ENCODE data around the gene CNTN5. TPM values are rescaled to one million over a fixed set of nuclear protein-coding genes. Genes with fewer than 3 reads are reported as not detected.
"Not testable (repeated sequence)": the region's sequence is repeated elsewhere in the genome, so short reads cannot be mapped to it uniquely, and the experiment has no call there.

CNTN5 gene
- total RNA-seq, 1 experiment from 2014 or later: not detected

DNA sequence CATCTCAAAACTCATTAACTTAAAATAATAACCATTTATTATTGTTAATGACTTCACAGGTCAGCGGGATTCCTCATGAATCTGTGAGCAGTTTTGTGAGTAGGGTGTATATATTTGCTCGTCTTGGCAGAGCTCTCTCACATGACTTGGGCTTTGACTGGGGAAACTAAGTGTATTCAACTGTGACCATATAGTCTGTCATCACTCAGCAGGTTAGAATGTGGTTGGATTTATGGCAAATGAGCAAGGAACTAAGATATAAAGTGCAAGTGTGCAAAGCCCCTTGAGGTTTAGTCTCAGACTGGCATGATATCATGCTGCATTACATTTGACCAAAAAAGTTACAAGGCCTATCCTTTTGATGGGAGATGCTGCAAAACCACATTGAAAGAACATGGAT, 254.8 kb downstream of the CNTN5 start:
- DNase-seq (ENCODE audit: low spot score): no peak

DNA sequence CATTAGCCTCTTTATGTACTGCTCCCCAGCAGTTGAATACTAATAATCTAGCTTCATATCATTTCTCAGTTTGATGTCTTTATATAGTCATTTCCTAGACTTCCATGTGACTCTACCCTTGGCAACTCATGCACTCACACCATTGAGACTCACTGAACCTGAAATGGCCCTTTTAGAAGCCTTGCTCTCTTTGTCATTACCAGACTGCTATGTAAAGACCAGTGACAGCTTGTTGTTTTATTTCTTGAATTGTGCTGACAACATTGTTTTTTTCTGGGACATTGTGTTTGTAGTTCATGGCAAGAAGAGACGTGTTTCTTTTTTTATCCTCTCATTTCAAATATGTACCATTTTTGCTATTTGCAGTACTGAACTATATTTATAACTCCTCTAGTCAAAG, 256.5 kb downstream of the CNTN5 start:
- no peak for DNase-seq (ENCODE audit: low spot score)

DNA sequence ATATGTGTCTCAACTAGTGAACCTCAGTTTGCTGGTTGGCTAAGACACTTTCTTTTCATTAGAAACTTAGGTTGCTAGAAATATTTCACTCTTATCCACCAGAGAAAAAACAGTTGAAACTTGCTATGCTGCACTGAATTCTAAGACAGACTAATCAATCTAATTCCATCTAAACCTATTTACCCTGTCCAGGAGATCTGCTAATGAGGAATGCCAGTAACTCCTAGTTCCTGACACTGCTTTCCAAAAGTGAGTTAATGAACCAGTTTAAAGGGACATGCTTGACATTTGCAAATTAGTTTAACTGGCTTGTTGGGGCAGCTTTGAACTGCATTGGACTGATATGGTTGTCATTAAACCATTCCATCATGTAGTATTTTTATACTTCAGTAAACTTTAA, 258.5 kb downstream of the CNTN5 start:
- no peak for DNase-seq (ENCODE audit: low spot score)

DNA sequence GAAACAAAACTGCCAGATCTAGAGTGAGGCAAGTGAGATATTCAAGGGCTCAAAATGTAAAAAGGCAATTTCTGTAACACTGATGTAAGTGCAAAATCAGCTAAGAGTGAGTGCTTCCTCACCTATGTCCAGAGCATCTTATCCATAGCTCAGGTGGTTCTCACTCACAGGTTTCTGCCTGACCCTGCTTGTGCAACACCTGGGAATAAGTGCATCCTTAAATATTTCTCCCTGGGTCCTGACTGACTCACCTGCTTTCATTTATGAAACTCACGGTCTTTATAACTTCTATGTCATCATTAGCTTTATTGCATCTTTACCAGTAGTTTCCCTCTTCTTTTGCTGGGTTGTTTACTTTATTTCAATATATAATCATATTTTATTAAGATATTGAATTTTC, 260.6 kb downstream of the CNTN5 start:
- no peak for DNase-seq (ENCODE audit: low spot score)

DNA sequence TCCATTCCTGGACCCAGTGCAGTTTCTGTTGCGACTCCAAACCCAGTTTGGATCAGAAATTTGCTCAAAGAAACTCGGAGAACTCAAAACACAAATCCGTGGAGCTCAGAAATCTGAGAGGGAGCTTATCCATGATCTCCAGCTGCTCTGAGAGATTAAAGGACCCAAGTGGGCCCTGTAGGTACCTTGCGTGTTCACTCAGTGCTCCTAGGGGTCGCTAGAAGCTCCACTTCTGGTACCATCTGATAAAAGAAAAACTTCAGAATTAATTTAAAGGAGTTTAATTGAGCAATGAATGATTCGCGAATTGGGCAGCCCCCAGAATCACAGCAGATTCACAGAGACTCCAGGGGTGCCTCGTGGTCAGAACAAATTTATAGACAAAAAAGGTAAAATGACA, 277.2 kb downstream of the CNTN5 start:
- not testable (repeated sequence) for DNase-seq (ENCODE audit: low spot score)

DNA sequence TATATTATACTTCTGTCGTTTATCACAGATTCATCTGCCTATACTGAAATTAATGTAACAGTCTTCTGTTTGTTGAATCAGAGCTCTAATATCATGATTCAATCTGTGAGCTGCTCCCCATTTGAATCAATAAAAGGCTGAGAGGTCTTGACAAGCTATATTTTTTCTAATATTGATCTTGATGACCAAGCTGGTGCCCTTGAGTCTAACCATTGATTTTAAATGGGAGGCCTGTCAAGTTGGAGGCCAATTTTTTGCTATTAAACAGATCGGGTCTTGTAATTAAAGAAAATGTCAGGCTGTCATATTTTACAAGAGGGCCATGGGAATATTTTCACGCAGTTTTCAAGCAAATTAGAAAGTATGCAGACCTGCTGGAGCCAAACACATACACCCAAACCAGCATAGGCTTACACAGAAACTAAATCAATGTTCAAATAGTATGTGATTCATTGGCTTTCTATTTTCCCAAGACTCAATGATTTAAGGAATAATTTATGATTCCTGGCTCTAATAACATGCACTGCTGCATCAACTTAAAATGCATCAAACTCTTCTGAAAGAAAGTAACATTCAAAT, 286.9 kb downstream of the CNTN5 start:
- no peak for DNase-seq (ENCODE audit: low spot score)

DNA sequence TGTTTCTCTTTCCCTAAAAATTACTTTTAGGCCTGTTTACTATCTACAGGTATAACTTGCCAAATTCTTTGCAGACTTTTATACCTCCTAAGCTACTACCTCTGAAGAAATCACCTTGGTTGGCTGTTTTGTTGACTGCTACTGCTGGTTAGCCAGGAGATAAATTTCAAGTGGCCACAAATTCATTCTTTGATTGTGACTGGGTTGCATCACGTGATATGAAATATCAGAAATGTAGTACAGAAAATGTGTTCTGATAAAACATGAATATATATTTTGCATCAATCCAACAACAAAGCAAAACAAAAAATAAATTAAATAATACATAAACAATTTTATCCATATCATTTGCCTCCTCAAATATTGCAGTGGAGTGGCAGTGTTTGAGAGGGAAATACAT, 291.1 kb downstream of the CNTN5 start:
- DNase-seq (ENCODE audit: low spot score): no peak

DNA sequence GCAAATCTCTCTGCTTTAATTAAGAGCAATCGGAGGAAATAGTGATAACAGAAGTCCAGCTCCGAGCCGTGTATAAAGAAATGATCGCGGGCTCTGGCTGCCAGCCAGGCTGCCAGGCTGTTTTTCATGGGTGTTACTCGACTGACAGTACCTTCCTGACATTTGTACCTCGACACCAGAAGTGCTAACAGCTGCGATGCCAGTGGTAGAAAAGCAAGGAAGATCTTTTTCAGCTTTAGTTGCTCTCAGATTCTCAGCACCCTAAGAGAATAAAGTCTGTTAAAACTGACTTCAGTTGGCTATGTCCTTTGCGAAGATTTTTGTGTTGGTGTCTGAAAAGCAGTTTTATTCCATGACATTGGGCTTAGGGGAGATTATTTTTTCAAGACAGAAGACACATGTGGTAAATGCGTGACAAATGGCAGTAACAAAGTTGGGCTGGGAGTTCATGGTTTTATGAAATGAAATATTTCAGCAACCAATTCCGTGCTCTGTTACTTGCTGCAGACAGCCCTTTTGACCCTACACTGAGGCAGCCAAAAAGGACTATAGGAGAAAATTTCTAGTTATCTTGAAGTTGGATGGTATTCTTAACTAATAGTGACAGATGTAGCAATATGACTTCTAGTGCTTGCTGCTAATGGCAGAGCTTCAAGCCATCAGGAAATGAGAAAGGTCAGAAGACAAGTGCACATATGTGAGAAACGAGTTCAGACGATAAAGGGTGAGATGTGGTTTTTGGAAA, 296.2 kb downstream of the CNTN5 start:
- no peak for DNase-seq (ENCODE audit: low spot score)

DNA sequence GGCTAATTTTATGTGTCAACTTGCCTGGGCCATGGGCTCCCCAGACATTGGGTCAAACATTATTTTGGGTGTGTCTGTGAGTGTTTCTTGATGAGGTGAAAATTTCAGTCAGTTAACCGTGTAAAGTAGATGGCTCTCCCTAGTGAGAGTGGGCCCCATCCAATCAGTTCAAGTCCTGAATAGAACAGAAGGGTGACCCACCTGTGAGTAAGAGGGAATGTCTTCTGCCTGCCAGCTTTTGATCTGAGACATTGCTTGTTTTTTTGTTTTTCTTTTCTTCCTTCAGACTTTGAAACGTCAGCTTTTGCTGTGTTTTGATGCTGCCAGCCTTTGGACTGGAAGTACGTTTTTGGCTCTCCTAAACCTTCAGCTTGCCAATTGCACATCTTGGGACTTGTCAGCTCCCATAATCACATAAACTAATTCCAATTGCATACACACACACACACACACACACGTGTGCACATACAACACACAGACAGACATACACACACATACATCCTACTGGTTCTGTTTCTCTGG, 300.1 kb downstream of the CNTN5 start:
- DNase-seq (ENCODE audit: low spot score): no peak

DNA sequence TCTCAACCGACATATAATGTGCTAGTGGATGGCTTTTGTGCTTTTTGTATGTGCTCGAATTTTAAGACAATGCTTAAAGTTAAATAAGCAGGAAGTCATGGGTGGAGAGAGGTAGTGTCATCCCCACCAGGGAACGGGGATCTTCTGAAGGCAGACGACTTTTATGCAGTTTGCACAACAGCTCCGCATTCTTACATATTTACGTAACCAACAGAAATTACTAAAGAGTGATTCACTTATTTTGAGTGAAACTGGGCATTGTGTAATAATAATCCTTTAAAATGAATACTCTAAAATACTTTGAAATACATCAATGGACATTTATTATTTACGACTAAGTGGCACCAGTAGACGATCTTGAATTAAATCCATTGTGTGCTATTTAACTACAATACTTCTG, 305.1 kb downstream of the CNTN5 start:
- no peak for DNase-seq (ENCODE audit: low spot score)

DNA sequence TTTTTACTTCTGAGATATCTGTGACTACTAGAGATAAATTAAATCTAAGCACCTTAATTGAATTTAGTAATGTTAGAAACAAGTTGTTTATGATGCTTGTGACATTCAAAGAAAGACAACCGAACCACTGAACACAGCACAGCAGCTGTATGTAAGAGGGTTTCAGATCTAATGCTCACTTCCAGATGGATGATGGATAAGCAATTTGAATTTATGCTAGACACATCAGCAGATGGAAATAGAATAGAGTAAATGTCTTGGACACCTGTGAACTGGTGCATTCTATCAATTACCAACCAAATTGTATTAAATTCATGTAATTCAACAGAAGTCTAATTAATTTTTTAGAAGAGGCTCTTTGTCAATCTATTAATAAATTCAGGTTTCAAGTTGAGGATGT, 306.3 kb downstream of the CNTN5 start:
- DNase-seq (ENCODE audit: low spot score): no peak

DNA sequence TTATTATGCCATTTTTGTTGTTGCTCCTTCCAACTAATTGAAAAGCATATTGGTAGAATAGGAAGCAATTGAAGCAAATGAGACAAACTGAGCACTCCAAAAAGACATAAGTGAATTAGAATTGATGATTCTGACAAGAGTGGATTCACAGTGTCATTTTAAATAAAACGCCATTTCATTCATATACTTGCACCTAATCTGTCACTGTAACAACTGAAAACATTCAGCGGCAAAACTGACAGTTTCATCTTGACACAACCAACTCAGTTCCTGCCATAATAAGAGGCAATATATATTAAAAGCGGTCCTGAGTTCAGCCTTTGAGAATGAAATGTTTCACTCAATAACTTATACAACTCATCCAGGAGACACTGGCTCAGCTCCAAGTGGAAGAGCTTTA, 306.8 kb downstream of the CNTN5 start:
- DNase-seq (ENCODE audit: low spot score): no peak

DNA sequence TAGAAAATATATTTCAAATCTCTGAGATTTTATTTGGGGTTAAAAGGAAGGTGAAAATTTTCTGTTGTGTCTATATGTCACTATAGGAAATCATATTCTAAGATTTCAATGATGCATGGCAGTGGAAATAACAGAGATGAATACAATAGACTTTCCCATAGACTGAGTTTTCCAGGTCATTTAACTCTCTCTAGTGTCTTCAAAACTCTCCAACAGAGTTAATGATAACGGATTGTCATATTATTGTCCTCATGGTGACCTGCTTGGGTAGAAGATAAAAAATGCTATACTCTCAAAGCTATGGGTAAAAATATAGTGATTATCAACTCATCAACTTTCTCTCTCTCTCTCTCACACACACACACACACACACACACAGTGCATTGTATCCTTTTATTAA, 312.9 kb downstream of the CNTN5 start:
- no peak for DNase-seq (ENCODE audit: low spot score)

DNA sequence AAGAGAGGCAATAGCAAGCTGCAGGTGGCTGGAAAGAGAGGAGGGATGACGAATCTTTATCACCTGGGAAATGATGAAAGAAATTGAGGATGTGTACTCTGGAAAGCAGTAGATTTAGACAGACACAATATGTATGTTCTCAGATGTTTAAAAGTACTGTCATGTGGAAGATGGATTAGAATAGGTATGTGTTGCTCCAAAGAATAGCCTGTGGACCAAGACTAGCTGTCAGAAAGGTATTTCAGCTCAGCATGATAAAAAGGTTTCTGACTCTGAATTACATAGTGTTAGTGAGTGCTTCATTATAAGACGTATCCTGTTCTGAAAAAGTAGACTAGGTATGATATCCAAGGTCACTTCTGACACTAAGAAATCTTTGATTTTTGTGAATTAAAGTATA, 322.4 kb downstream of the CNTN5 start:
- DNase-seq (ENCODE audit: low spot score): no peak

DNA sequence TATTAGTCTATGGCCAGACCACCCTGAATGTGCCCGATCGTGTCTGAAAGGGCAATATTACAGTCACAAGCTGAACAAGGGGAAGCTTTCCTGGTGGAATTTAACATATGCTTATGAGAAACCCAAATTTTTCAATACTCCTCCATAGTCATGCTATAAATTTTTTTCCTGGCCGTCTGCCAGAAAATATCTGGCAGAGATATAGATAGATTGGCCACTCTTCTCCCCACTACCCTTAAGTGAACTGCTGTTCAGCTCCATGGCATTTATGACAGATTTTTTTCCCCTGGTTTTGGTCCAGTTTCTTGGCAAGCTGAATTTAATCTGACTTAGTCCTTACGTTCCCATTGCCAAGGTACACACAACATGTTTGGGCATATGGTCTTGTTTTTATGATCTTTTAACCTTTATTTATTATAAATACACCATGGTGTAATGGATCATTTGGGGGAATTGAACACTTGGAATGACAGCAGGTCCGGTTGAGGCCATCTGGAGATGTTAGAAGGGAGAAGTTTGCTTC, 328.5 kb downstream of the CNTN5 start:
- DNase-seq (ENCODE audit: low spot score): no peak

DNA sequence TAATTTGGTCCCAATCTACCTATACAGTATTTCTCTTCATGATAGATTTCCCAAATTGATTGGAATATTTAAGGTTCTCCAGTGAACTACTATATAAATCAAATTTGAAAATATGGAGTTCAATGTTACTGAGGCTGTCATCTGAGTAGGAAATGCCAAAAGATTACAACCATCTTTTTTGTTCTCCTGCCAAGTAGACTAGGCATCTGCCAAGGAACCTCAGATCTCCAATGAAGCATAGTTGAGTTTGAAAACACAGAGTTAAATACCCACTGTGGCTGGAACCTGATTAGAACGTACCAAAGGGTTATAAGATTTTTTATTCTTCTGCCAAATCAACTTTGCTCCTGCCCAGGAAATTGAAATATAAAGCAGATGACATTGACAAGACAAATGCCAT, 330.9 kb downstream of the CNTN5 start:
- DNase-seq (ENCODE audit: low spot score): no peak

DNA sequence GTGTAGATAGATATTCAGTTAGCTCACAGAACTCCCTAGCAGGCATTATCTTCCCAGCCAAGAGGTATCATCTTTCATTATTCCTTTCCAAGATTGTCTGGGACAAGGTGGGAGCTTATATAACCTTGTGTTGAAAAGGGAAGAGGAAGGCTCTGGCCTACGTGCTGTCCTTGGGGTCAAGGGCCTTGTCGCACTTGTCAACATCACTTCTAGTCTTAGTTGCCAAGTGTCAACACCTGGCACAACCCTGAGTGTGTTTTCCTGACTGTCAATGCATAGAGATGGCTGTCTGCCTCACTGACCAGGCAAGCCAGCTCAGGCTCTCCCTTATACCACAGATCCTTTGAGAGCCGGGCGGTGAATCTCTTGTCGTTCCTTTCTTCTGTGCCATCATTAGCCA, 331.9 kb downstream of the CNTN5 start:
- no peak for DNase-seq (ENCODE audit: low spot score)

DNA sequence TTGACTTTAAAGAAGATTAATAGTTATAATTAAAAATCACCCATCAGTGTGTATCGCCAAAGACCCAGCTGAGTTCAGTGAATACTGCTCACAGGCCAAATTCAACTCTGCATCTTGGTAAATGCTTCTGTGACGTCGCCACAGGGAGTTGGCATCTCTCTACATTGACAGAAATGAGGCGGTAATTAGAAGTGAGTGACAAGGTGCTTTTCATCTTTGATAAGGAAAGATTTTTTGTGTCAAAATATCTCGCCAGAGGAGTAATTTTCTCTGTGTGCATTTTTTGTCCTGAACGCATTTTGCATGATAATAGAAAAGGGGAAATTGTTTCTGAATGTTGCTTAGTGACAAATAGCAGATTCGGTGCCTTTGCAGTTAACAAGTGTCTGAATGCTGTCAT, 345.8 kb downstream of the CNTN5 start:
- DNase-seq (ENCODE audit: low spot score): no peak

DNA sequence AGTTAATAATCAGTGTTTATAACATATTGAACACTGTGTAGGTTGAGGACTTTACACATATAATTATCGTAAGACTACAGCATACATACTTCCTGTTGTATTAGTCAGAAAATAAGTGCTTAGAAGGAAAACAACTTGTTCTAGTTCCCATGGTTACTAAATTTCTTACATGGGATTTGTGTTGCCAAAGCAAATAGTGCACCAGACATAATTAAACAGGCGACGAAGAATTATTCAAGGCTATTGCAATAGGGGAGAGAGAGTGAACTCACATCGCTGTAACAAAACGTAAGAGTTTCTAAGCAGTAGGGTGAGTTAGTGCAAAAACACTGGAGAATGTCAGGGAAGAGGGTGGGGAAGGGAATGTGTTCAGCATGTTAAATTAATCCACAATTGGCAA, 347.8 kb downstream of the CNTN5 start:
- no peak for DNase-seq (ENCODE audit: low spot score)

DNA sequence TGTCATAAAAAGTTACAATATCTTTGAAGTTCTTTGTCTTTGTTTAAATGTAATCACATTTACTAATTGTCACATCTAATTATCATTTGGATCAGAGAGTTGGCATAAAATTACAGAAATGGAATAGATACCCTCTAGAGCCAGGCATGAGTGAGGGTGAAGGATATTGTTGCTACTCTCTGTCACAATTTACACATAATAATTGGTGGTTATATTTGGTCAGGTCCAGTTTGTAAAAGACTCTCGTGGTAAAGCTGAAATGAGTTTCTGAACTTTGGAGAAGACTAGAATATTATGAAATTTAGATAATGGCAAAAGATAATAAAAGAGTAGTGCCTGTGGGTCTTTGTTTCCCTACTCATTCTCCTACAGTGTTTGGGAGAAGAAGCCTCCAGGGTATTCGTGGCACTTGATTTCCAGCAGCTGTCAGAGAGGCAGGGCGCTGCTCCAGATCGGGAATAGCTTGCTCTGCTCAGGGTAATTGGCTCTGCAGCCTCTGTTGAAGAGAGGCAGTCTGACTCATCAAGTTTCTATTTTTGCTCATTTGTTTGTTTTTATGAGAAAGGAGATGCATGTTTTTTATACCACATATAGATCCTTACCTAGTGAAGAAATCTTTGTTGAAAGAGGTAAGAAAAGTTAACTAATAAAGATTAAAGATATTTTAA, 349.9 kb downstream of the CNTN5 start:
- no peak for DNase-seq (ENCODE audit: low spot score)

DNA sequence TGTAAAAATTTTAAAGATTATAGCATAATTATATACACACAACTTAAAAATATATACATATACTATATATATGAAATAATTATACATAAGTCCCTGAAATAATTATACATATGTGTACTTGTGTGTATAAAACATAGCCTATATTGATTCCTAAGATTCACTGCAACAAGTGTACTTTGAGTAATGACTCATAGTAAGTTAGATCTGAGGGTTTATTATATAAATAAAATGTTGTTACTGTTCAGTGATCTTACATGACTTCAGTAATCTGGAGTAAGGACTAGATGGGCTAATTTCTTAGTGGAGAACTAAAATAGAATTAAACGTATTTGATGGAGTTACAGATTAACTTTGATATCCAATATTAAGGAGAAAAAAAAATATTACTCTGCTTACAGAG, 350.5 kb downstream of the CNTN5 start:
- no peak for DNase-seq (ENCODE audit: low spot score)

DNA sequence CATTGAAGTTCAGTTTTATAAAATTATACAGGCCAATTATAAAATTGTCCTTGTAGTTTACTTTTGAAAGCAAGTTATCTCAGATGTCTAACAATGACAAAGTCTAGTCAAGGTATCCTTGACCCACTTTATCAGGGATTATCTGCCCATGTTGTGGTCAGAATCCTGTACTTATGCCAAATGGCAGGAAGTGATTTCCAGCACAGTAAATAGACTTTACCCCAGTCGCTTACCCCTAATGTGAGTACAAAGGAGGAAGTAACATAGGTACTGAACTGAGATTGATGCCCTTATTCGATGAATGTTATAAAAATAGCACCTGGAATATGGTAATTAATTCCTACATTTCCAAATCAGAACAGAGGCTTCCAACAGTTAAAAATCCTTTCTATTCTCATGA, 355.7 kb downstream of the CNTN5 start:
- no peak for DNase-seq (ENCODE audit: low spot score)
